LoVo (cell line): ENCODE results near the gene CBFA2T3.
A peak's percentile ranks its signal among the peaks of the same experiment; 100 is the strongest.
"Not testable (repeated sequence)": the region's sequence is repeated elsewhere in the genome, so short reads cannot be mapped to it uniquely, and the experiment has no call there.

Source experiments
- DNase-seq: peaks from one replicate; pipeline ENCODE4 v3.0.0-alpha.2; 2016; ENCODE audit warnings: low spot score

Gene CBFA2T3

GRCh38 chr16:88977018-88977811 lies at the start of gene CBFA2T3:
CBFA2T3 (minus strand) TSS chr16:88977207; CDS start chr16:88976807, 400 bp downstream.
- no peak for DNase-seq

- peak; percentile 57 for DNase-seq
Measured at GRCh38 chr16:89026121-89026612, 49.2 kb upstream of the CBFA2T3 start.

GRCh38 chr16:89025636-89026035 lies 48.6 kb upstream of the CBFA2T3 start:
- no peak for DNase-seq

GRCh38 chr16:89024546-89025060 lies 47.6 kb upstream of the CBFA2T3 start:
- no peak for DNase-seq

- DNase-seq = no peak
Measured at GRCh38 chr16:89023621-89024511, 46.9 kb upstream of the CBFA2T3 start.

- no peak for DNase-seq
Measured at GRCh38 chr16:89023151-89023551, 46.1 kb upstream of the CBFA2T3 start.

- no peak for DNase-seq
Measured at GRCh38 chr16:89022051-89022836, 45.2 kb upstream of the CBFA2T3 start.

- no peak for DNase-seq
Measured at GRCh38 chr16:89020925-89021595, 44.1 kb upstream of the CBFA2T3 start.

- no peak for DNase-seq
Measured at GRCh38 chr16:89020068-89020924, 43.3 kb upstream of the CBFA2T3 start.

- no peak for DNase-seq
Measured at GRCh38 chr16:89019511-89019910, 42.5 kb upstream of the CBFA2T3 start.

- no peak for DNase-seq
Measured at GRCh38 chr16:89018282-89019158, 41.5 kb upstream of the CBFA2T3 start.

GRCh38 chr16:89017543-89018281 lies 40.7 kb upstream of the CBFA2T3 start:
- DNase-seq = no peak

- DNase-seq = not testable (repeated sequence)
Measured at GRCh38 chr16:89016561-89016960, 39.6 kb upstream of the CBFA2T3 start.

- DNase-seq = no peak
Measured at GRCh38 chr16:89015271-89015859, 38.4 kb upstream of the CBFA2T3 start.

- DNase-seq = no peak
Measured at GRCh38 chr16:89014403-89015230, 37.6 kb upstream of the CBFA2T3 start.

- DNase-seq = no peak
Measured at GRCh38 chr16:89013692-89014402, 36.8 kb upstream of the CBFA2T3 start.

- DNase-seq = no peak
Measured at GRCh38 chr16:89013111-89013510, 36.1 kb upstream of the CBFA2T3 start.
